Activated CD4-positive, CD25-positive, alpha-beta regulatory T cell (primary cell): ENCODE data around the gene C19orf53.

Experiments used
- DNase-seq, 4 experiments: peaks; one replicate each; lab custom pipeline; 2025; lab: John Stamatoyannopoulos, UW

The C19orf53 gene

DNA sequence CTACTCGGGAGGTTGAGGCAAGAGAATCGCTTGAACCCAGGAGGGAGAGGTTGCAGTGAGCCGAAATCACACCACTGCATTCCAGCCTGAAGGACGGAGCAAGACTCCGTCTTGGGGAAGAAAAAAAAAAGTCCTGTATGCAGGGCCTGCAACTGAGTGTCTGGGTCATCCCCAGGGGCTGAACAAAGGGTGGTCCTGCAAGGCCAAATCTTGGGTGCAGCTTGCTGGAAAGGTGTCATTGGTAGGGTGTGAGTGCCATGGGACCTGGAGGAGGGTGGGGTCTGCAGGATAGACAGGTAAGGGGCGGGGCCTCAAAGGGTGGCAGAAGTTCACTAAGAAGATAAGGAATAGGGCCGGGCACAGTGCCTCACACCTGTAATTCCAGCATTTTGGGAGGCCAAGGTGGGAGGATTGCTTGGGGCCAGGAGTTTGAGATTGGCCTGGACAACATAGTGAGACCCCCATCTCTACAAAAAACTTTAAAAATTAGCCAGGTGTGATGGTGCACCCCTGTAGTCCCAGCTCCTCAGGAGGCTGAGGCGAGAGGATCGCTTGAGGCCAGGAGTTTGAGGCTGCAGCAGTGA, 52.5 kb downstream of the C19orf53 start:
- DNase-seq: no peak

DNA sequence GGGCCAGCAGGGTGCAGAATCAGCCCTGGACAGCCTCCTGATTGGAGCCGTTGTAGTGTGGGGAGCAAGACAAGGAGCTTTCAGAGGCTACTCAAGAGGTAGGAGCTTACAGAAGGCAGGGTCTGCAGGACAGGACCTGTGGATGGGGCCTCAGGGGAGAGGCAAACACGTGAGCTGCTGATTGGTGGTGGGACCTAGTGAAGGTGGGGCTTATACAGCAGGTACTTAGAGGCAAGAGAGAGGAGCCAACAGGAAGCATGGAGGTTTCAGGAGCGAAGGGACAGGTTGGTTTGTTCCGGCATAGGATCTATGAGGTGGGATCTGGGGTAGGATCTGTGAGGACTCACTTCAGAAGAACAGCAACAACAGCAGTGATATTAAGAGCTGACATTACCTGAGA, 53.4 kb downstream of the C19orf53 start:
- DNase-seq: no peak
